Panc1 (cell line): Measurements from ENCODE around the gene ITGA8.

Source experiments
- CTCF ChIP-seq: fragments of 450-650 bp; IDR thresholded peaks from 2 replicates; pipeline ENCODE4 v1.5.1; 2017; ENCODE audit warnings: mild to moderate bottlenecking
- POLR2AphosphoS5 ChIP-seq: IDR thresholded peaks from 2 replicates; pipeline ENCODE4 v1.6.1; 2012; ENCODE audit warnings: mild to moderate bottlenecking, low read depth, low read length, moderate library complexity

- TF ChIP-seq CTCF (no peak), POLR2AphosphoS5 (no peak)
These were observed 94.5 kb downstream of the ITGA8 start for GRCh38 chr10:15625261-15625660.
